A673 (cell line): ENCODE results near the gene NEDD4L. TPM values are rescaled to one million over a fixed set of nuclear protein-coding genes. Genes with fewer than 3 reads are reported as not detected.

Experiments used
- BruUV-seq: library from RNA; stranded (reverse); fragments of 400-500 nt; replicated peaks from 2 replicates; lab custom pipeline; 2021; lab: Mats Ljungman, UMichigan
- CTCF ChIA-PET: fragments of 300-600 bp; sonication (Branson Sonifier 250); formaldehyde crosslinking; loops from one replicate; lab custom pipeline; 2022; ENCODE audit warnings: antibody characterized with exemption; lab: Charles Lee
- POLR2A ChIA-PET: fragments of 300-600 bp; sonication (Branson Sonifier 250); formaldehyde crosslinking; loops from one replicate; lab custom pipeline; 2022; ENCODE audit warnings: antibody characterized with exemption; ENCODE audit not compliant: low non-redundant PET; lab: Charles Lee
- DNase-seq: peaks from one replicate; pipeline ENCODE4 v3.0.0-alpha.2; 2015; ENCODE audit warnings: low spot score
- H3K27ac ChIP-seq: fragments of 200-600 bp; sonication (generic); 2 replicates; pipeline ENCODE4 v1.5.1; 2016; ENCODE audit warnings: mixed run types, low read depth, mild to moderate bottlenecking, mixed read lengths, antibody characterized with exemption, low read length; ENCODE audit not compliant: poor library complexity, severe bottlenecking
- H3K27me3 ChIP-seq: fragments of 200-600 bp; sonication (generic); replicated peaks from 2 replicates; pipeline ENCODE4 v1.6.1; 2017; ENCODE audit warnings: mixed run types, low read depth, mild to moderate bottlenecking, mixed read lengths, antibody characterized with exemption, low read length; ENCODE audit not compliant: insufficient read depth, poor library complexity
- H3K36me3 ChIP-seq: fragments of 200-600 bp; sonication (generic); 2 replicates; pipeline ENCODE4 v1.6.1; 2016; ENCODE audit warnings: mixed run types, mild to moderate bottlenecking, mixed read lengths, antibody characterized with exemption, low read length; ENCODE audit not compliant: insufficient read depth, poor library complexity, severe bottlenecking
- H3K4me1 ChIP-seq: fragments of 200-600 bp; sonication (generic); 2 replicates; pipeline ENCODE4 v1.6.1; 2017; ENCODE audit warnings: mixed run types, mild to moderate bottlenecking, mixed read lengths, antibody characterized with exemption, low read length; ENCODE audit not compliant: insufficient read depth, poor library complexity, severe bottlenecking
- H3K4me3 ChIP-seq: fragments of 200-600 bp; sonication (generic); 2 replicates; pipeline ENCODE4 v1.5.1; 2016; ENCODE audit warnings: low read depth, mixed run types, mild to moderate bottlenecking, mixed read lengths, low read length; ENCODE audit not compliant: poor library complexity, severe bottlenecking
- H3K9me3 ChIP-seq: fragments of 200-600 bp; sonication (generic); 2 replicates; pipeline ENCODE4 v1.6.1; 2016; ENCODE audit warnings: mixed run types, low read depth, mild to moderate bottlenecking, mixed read lengths, antibody characterized with exemption, low read length; ENCODE audit not compliant: poor library complexity, severe bottlenecking
- CTCF ChIP-seq: fragments of 300-800, 200-600 bp; sonication (generic); conservative IDR thresholded peaks from 2 replicates; pipeline ENCODE4 v1.5.1; 2017; ENCODE audit warnings: low read depth, mild to moderate bottlenecking, antibody characterized with exemption, low read length, moderate library complexity, mixed read lengths
- EZH2 ChIP-seq: fragments of 200-600 bp; sonication (generic); IDR thresholded peaks from 2 replicates; pipeline ENCODE4 v1.6.1; 2017; ENCODE audit warnings: borderline replicate concordance, low read depth, mild to moderate bottlenecking, mixed read lengths, antibody characterized with exemption, low read length; ENCODE audit not compliant: poor library complexity, severe bottlenecking
- intact Hi-C: fragments of 100-400 bp; cut with micrococcal nuclease; formaldehyde crosslinking; loops from one replicate; pipeline ENCODE4 v1.10.0; 2022; ENCODE audit not compliant: unreplicated experiment
- total RNA-seq: library from RNA; stranded (reverse); gene quantifications from 2 replicates; pipeline ENCODE4 v1.2.3, GENCODE V29; 2021

NEDD4L gene
- total RNA-seq, 1 experiment from 2014 or later: 15.3 TPM

- no peak for TF ChIP-seq CTCF
- no peak for TF ChIP-seq EZH2
- Histone ChIP-seq H3K9me3 (no peaks in the 10 kb centered on the region), H3K4me1 (peaks cover 21% of the 10 kb centered on the region), H3K36me3 (no peaks in the 10 kb centered on the region), H3K27ac (no peak overlapping the region), H3K4me3 (no peak overlapping the region), H3K27me3 (no peaks in the 10 kb centered on the region)
- CTCF ChIA-PET: no interaction called here
- no peak for DNase-seq
- intact Hi-C loops: no loop called here
- BruUV-seq: no TSS peak
- POLR2A ChIA-PET: no interaction called here
These were observed 316.3 kb downstream of the NEDD4L start for GRCh38 chr18:58360324-58360723.

GRCh38 chr18:58361212-58361611 lies 317.2 kb downstream of the NEDD4L start:
- TF ChIP-seq EZH2: no peak
- no peak for TF ChIP-seq CTCF
- intact Hi-C loops: no loop called here
- Histone ChIP-seq H3K4me1 (peaks cover 21% of the 10 kb centered on the region), H3K9me3 (no peaks in the 10 kb centered on the region), H3K4me3 (no peak overlapping the region), H3K27me3 (no peaks in the 10 kb centered on the region), H3K36me3 (no peaks in the 10 kb centered on the region), H3K27ac (peak overlapping the region; percentile 62)
- ChIA-PET POLR2A (interaction anchor here (0.6 kb wide), 2 partner anchors 26 to 235 kb away, joined by 3 to 4 read pairs; no protein-coding TSS in a partner anchor), CTCF (no interaction called here)
- BruUV-seq: no TSS peak
- no peak for DNase-seq

GRCh38 chr18:58362027-58362575 lies 318.1 kb downstream of the NEDD4L start:
- Histone ChIP-seq H3K36me3 (no peaks in the 10 kb centered on the region), H3K27ac (peak overlapping the region; percentile 62), H3K4me3 (no peak overlapping the region), H3K27me3 (no peaks in the 10 kb centered on the region), H3K4me1 (peaks cover 21% of the 10 kb centered on the region), H3K9me3 (no peaks in the 10 kb centered on the region)
- POLR2A ChIA-PET: interaction anchor here (0.6 kb wide), 1 partner anchor 236 kb away, joined by 3 read pairs; no protein-coding TSS in a partner anchor
- DNase-seq: peak; percentile 90
- no TSS peak for BruUV-seq
- CTCF ChIA-PET: interaction anchor here (0.9 kb wide), 1 partner anchor 132 kb away, joined by 3 read pairs; no protein-coding TSS in a partner anchor
- TF ChIP-seq EZH2 (no peak), CTCF (no peak)
- intact Hi-C loops: no loop called here
